ENCODE data around the gene TPT1.

DNA sequence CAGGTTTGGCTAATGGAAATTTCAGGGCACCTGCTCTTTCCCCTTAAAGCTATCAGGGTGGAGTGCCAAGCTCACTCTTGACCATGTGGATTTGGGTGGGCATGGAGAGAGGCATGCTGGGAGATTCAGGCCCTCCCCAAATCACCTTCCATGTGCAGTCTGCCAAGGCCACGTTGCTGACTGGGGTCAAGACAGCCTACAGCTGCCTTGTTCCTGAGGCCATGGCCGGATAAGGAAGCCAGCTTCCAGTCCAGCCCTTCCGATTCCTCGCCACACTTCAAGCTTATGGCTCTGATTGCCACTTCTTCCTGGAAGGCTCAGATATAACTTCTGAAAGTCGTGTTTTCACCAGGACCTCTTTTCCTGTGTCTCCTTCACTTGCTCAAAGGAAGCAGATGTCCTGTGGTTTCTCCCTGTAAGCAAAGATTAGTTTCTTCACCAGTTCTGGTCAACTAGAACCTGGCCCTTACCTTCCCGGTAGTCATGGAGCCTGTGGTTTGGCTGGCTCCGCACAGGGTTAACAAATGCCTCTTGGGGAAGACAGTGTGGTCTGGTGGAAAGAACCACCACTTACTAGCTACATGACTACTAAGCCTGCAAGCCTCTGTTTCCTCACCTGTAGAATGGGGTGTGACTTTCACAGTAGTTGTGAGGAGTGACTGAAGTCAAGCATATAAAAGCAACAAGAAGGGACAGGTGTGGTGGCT is 16.1 kb upstream of the TPT1 start:
- TF ChIP-seq, protein P1, sequence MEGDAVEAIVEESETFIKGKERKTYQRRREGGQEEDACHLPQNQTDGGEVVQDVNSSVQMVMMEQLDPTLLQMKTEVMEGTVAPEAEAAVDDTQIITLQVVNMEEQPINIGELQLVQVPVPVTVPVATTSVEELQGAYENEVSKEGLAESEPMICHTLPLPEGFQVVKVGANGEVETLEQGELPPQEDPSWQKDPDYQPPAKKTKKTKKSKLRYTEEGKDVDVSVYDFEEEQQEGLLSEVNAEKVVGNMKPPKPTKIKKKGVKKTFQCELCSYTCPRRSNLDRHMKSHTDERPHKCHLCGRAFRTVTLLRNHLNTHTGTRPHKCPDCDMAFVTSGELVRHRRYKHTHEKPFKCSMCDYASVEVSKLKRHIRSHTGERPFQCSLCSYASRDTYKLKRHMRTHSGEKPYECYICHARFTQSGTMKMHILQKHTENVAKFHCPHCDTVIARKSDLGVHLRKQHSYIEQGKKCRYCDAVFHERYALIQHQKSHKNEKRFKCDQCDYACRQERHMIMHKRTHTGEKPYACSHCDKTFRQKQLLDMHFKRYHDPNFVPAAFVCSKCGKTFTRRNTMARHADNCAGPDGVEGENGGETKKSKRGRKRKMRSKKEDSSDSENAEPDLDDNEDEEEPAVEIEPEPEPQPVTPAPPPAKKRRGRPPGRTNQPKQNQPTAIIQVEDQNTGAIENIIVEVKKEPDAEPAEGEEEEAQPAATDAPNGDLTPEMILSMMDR (IDR thresholded peaks at IDR 0.05; ENCODE audit: low read depth, low read length), result no peak
- no peak for TF ChIP-seq EZH2phosphoT487 (IDR thresholded peaks at IDR 0.05; ENCODE audit: low read depth)

Measured in OCI-LY3 (cell line).